Suprapubic skin (tissue), 4 donors: Measurements from ENCODE around the gene JADE2.
"Not testable (repeated sequence)": the region's sequence is repeated elsewhere in the genome, so short reads cannot be mapped to it uniquely, and the experiment has no call there.

Experiments used
- EP300 ChIP-seq: sonication (generic); formaldehyde crosslinking; IDR thresholded peaks from one replicate; pipeline ENCODE4 v1.6.1; 2017; ENCODE audit warnings: antibody characterized with exemption
- POLR2A ChIP-seq, 2 donors: fragments of 450-650 bp; IDR thresholded peaks; one replicate each; pipeline ENCODE4 v1.6.1; 2017; ENCODE audit warnings: antibody characterized with exemption in 2 of 2, mild to moderate bottlenecking in 2 of 2, moderate library complexity in 2 of 2
- POLR2AphosphoS5 ChIP-seq, 3 donors: sonication (generic); formaldehyde crosslinking; IDR thresholded peaks; one replicate each; pipeline ENCODE4 v1.6.1; 2017; ENCODE audit warnings: antibody characterized with exemption in 3 of 3
- TF ChIP-seq, protein P1 (sequence below), 2 donors: fragments of 200-600 bp in 1 of 2; fragments of 450-650 bp in 1 of 2; sonication (generic) in 1 of 2; IDR thresholded peaks; one replicate each; pipeline ENCODE4 v1.5.1; 2016 to 2019; ENCODE audit warnings: antibody characterized with exemption in 2 of 2, mild to moderate bottlenecking in 1 of 2, moderate library complexity in 1 of 2

DNA sequence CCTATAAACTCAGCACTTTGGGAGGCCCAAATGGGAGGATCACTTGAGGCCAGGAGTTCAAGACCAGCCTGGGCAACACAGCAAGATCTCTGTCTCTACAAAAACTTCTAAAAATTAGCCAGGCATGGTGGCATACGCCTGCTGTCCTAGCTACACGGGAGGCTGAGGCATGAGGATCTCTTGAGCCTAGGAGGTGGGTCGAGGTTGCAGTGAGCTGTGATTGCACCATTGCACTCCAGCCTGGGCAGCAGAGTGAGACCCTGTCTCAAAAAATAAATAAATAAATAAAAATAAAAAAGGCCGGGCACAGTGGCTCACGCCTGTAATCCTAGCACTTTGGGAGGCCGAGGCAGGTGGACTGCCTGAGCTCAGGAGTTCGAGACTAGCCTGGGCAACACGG, 8.5 kb upstream of the JADE2 start:
- TF ChIP-seq, protein P1, sequence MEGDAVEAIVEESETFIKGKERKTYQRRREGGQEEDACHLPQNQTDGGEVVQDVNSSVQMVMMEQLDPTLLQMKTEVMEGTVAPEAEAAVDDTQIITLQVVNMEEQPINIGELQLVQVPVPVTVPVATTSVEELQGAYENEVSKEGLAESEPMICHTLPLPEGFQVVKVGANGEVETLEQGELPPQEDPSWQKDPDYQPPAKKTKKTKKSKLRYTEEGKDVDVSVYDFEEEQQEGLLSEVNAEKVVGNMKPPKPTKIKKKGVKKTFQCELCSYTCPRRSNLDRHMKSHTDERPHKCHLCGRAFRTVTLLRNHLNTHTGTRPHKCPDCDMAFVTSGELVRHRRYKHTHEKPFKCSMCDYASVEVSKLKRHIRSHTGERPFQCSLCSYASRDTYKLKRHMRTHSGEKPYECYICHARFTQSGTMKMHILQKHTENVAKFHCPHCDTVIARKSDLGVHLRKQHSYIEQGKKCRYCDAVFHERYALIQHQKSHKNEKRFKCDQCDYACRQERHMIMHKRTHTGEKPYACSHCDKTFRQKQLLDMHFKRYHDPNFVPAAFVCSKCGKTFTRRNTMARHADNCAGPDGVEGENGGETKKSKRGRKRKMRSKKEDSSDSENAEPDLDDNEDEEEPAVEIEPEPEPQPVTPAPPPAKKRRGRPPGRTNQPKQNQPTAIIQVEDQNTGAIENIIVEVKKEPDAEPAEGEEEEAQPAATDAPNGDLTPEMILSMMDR (IDR thresholded peaks at IDR 0.05): not testable (repeated sequence)
- TF ChIP-seq EP300; POLR2AphosphoS5 (IDR thresholded peaks at IDR 0.05); POLR2A (IDR thresholded peaks at IDR 0.05): not testable (repeated sequence)
